AG04450 (cell line): ENCODE data around the gene B4GALT4. TPM values are rescaled to one million over a fixed set of nuclear protein-coding genes. Genes with fewer than 3 reads are reported as not detected.
"Not testable (repeated sequence)": the region's sequence is repeated elsewhere in the genome, so short reads cannot be mapped to it uniquely, and the experiment has no call there.

Experiments used
- CTCF ChIA-PET: fragments of 300-600, 350-600 bp; formaldehyde crosslinking; extraction: SDS; loops from one replicate; lab custom pipeline; 2022; ENCODE audit warnings: antibody characterized with exemption, inconsistent platforms; lab: Charles Lee
- POLR2A ChIA-PET: fragments of 350-600 bp; formaldehyde crosslinking; extraction: SDS; loops from one replicate; lab custom pipeline; 2021; ENCODE audit warnings: antibody characterized with exemption, inconsistent platforms; lab: Yijun Ruan, JAX
- DNase-seq: peaks from one replicate; pipeline ENCODE4 v3.0.0-alpha.2; 2011; ENCODE audit warnings: low read depth, low spot score
- H3K27ac ChIP-seq: one replicate; pipeline ENCODE4 v1.5.1; 2012; ENCODE audit warnings: low read depth, low read length, control low read depth
- H3K27me3 ChIP-seq: one replicate; pipeline ENCODE4 v1.6.0; 2012; ENCODE audit warnings: low read length; ENCODE audit not compliant: control insufficient read depth, insufficient read depth
- H3K4me3 ChIP-seq: 2 replicates; pipeline ENCODE4 v1.5.1; 2011; ENCODE audit warnings: mild to moderate bottlenecking, low read depth, low read length, control low read depth
- H3K9me3 ChIP-seq: 2 replicates; pipeline ENCODE4 v1.5.1; 2012; ENCODE audit warnings: low read length; ENCODE audit not compliant: control insufficient read depth, insufficient read depth
- polyA plus RNA-seq: library from polyadenylated mRNA; depleted of rRNA; stranded (reverse); fragments of >200 nt; gene quantifications from 2 replicates; pipeline ENCODE4 v1.2.3, GENCODE V29; 2011; rRNA removed
- TF ChIP-seq, protein P1 (sequence below): IDR thresholded peaks from 2 replicates; pipeline ENCODE4 v1.5.1; 2011; ENCODE audit warnings: low read depth, low read length, control low read depth, inconsistent platforms

B4GALT4 gene
- polyA plus RNA-seq, 1 experiment: 32.6 TPM

- ChIA-PET CTCF (interaction anchor here (0.7 kb wide), 1 partner anchor 294 kb away, joined by 3 read pairs; no protein-coding TSS in a partner anchor), POLR2A (no interaction called here)
- Histone ChIP-seq H3K27me3 (no peaks in the 10 kb centered on the region), H3K4me3 (no peak overlapping the region), H3K9me3 (no peaks in the 10 kb centered on the region), H3K27ac (no peak overlapping the region)
- no peak for DNase-seq
- TF ChIP-seq, protein P1, sequence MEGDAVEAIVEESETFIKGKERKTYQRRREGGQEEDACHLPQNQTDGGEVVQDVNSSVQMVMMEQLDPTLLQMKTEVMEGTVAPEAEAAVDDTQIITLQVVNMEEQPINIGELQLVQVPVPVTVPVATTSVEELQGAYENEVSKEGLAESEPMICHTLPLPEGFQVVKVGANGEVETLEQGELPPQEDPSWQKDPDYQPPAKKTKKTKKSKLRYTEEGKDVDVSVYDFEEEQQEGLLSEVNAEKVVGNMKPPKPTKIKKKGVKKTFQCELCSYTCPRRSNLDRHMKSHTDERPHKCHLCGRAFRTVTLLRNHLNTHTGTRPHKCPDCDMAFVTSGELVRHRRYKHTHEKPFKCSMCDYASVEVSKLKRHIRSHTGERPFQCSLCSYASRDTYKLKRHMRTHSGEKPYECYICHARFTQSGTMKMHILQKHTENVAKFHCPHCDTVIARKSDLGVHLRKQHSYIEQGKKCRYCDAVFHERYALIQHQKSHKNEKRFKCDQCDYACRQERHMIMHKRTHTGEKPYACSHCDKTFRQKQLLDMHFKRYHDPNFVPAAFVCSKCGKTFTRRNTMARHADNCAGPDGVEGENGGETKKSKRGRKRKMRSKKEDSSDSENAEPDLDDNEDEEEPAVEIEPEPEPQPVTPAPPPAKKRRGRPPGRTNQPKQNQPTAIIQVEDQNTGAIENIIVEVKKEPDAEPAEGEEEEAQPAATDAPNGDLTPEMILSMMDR: no peak
Measured at GRCh38 chr3:119176778-119177177, 63.9 kb downstream of the B4GALT4 start.

DNA sequence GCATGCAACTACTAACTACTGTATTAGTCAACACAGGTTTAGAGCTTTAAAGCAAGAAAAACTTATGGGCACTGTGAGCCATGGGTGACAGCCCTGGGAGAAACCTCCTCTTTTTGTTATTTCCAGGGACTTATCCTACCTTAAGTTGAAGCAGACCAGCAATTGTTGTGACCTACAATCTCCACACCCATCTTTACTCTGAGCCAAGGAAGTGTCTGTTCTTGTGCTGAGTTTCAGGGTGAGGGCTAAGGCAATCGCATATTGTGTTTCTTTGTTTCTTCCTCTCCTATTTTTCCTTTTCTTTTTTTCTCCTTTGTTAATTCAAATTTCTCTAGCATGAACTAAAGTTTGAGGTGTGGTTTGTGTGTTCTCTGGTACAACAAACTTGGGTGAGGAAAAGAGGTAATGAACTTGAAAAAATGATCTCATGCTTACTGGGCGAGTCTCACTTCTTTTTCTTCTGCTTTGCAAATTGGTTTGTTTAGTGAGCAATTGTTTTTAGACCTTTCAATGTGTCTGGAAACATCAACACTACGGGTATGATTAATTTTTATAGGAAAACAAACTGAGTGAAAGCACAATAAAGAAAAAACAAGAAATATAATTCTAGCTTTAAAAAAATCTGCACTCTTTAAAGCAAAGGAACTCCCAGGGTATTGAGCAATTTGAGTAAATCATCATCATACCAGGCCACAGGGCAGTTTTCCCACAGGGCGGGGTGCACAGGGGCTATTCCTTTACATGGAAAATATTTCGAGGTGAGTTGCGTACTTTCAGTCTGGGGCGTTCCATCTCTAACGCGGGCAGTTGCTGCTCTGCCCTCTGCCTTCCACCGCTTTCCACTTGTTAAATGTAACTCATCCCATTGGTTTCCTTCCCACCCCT, 64.6 kb downstream of the B4GALT4 start:
- TF ChIP-seq, protein P1: no peak
- POLR2A ChIA-PET: no interaction called here
- CTCF ChIA-PET: interaction anchor here (0.7 kb wide), 1 partner anchor 293 kb away, joined by 3 read pairs; no protein-coding TSS in a partner anchor
- H3K4me3 ChIP-seq: no peak overlapping the region
- H3K27me3 ChIP-seq: no peaks in the 10 kb centered on the region
- no peaks in the 10 kb centered on the region for H3K9me3 ChIP-seq
- no peak overlapping the region for H3K27ac ChIP-seq
- no peak for DNase-seq

- no peak for DNase-seq
- Histone ChIP-seq H3K27ac (no peak within 1 kb of the TSS), H3K9me3 (no peaks in the 10 kb centered on the region), H3K4me3 (no peak within 1 kb of the TSS), H3K27me3 (no peaks in the 10 kb centered on the region)
- TF ChIP-seq, protein P1: no peak
- ChIA-PET CTCF (interaction anchor here (1.0 to 1.3 kb wide), 2 partner anchors 22 to 68 kb away, joined by 3 read pairs; no protein-coding TSS in a partner anchor), POLR2A (no interaction called here)
Measured at GRCh38 chr3:119173325-119173724, 67.4 kb downstream of the B4GALT4 start, which contains the start of gene UPK1B. TSS of gene UPK1B (plus strand) at chr3:119173598. CDS start at chr3:119186742, 13,144 bp downstream.

- no peak for DNase-seq
- ChIA-PET POLR2A (no interaction called here), CTCF (no interaction called here)
- H3K27ac ChIP-seq: no peak overlapping the region
- no peaks in the 10 kb centered on the region for H3K27me3 ChIP-seq
- TF ChIP-seq, protein P1: no peak
- no peak overlapping the region for H3K4me3 ChIP-seq
- no peaks in the 10 kb centered on the region for H3K9me3 ChIP-seq
Measured at GRCh38 chr3:119170821-119171220, 69.9 kb downstream of the B4GALT4 start.

GRCh38 chr3:119164745-119165144, 75.9 kb downstream of the B4GALT4 start:
- H3K27me3 ChIP-seq, H3K4me3 ChIP-seq, CTCF ChIA-PET, DNase-seq, POLR2A ChIA-PET, H3K27ac ChIP-seq, H3K9me3 ChIP-seq: not testable (repeated sequence)

Other genes with a start within 250 kb of the B4GALT4 start
- 0.05 TPM in 1 of 2 replicates, not detected in the other for gene IGSF11, start 206.0 kb downstream of the B4GALT4 start, polyA plus RNA-seq
- gene TEX55, start 94.7 kb downstream of the B4GALT4 start, polyA plus RNA-seq: not detected in 2 replicates
- 0.32 and 0.43 TPM in 2 replicates for gene UPK1B, start 67.3 kb downstream of the B4GALT4 start, polyA plus RNA-seq
- 14.1 and 16.6 TPM in 2 replicates for gene ARHGAP31, start 53.5 kb upstream of the B4GALT4 start, polyA plus RNA-seq
- gene TMEM39A, start 222.7 kb upstream of the B4GALT4 start, polyA plus RNA-seq: 34.3 TPM in 2 replicates
- gene POGLUT1, start 228.1 kb upstream of the B4GALT4 start, polyA plus RNA-seq: 14.6 and 20.2 TPM in 2 replicates